K562 (cell line): ENCODE results near the gene TLE6. TPM values are rescaled to one million over a fixed set of nuclear protein-coding genes. Genes with fewer than 3 reads are reported as not detected.

Experiments used
- ATAC-seq: fragments of 200-7000 bp; cut with Tn5 transposase; 3 replicates; pipeline ENCODE4 v1.9.1; 2020; ENCODE audit warnings: moderate library complexity
- BruUV-seq: library from RNA; stranded (reverse); fragments of 400-500 nt; replicated peaks from 2 replicates; lab custom pipeline; 2021; lab: Mats Ljungman, UMichigan
- CTCF ChIA-PET: fragments of 300-600 bp; formaldehyde crosslinking; extraction: SDS; loops from one replicate; lab custom pipeline; 2021; ENCODE audit warnings: low intra/inter-chr PET ratio; lab: Yijun Ruan, JAX
- POLR2A ChIA-PET: fragments of 300-600, 350-650 bp; sonication (Branson Sonifier 250); formaldehyde crosslinking; extraction: SDS; loops from one replicate; lab custom pipeline; 2021; ENCODE audit warnings: antibody characterized with exemption, inconsistent platforms; lab: Yijun Ruan, JAX
- DNase-seq, 4 experiments: peaks; one replicate each; pipeline versions ENCODE4 v3.0.0 to v3.0.0-alpha.2; 2011 to 2018; ENCODE audit warnings: low spot score in 3 of 4, mixed read lengths in 3 of 4; ENCODE audit errors: extremely low read depth in 1 of 4
- FAIRE-seq: peaks from 2 replicates; lab custom pipeline; 2011; peaks lifted over from hg19 to GRCh38; lab: Jason Lieb, UNC
- H2AFZ ChIP-seq: 2 replicates; pipeline ENCODE4 v1.6.0; 2011; ENCODE audit warnings: low read depth, low read length, control low read depth, inconsistent platforms
- H3K27ac ChIP-seq: fragments of 200-600 bp; 3 replicates; pipeline ENCODE4 v1.8.0; 2011; ENCODE audit warnings: low read depth, mild to moderate bottlenecking, control low read depth, inconsistent platforms, low read length, moderate library complexity, mixed read lengths; ENCODE audit errors: extremely low read depth
- H3K27me3 ChIP-seq, 2 experiments: fragments of 300-600 bp in 1 of 2; 2 replicates in 1 of 2; 3 replicates in 1 of 2; pipeline versions ENCODE4 v1.6.0 to v1.8.0; 2011; ENCODE audit warnings: inconsistent platforms in 2 of 2, low read length in 2 of 2, mild to moderate bottlenecking in 1 of 2, mixed read lengths in 1 of 2, moderate library complexity in 1 of 2; ENCODE audit not compliant: control insufficient read depth in 2 of 2, insufficient read depth in 2 of 2
- H3K36me3 ChIP-seq: fragments of 300-600 bp; 3 replicates; pipeline ENCODE4 v1.8.0; 2011; ENCODE audit warnings: mild to moderate bottlenecking, low read length, inconsistent platforms; ENCODE audit not compliant: control insufficient read depth, insufficient read depth
- H3K4me1 ChIP-seq, 2 experiments: fragments of 200-600 bp in 1 of 2; replicated peaks in 1 of 2; 2 replicates in 1 of 2; 3 replicates in 1 of 2; pipeline versions ENCODE4 v1.5.1 to v1.8.0; 2011; ENCODE audit warnings: inconsistent platforms in 2 of 2, low read length in 2 of 2, mild to moderate bottlenecking in 1 of 2, mixed read lengths in 1 of 2, moderate library complexity in 1 of 2; ENCODE audit not compliant: control insufficient read depth in 2 of 2, insufficient read depth in 2 of 2
- H3K4me2 ChIP-seq: 2 replicates; pipeline ENCODE4 v1.6.1; 2011; ENCODE audit warnings: low read length, control low read depth, inconsistent platforms, mixed read lengths; ENCODE audit not compliant: insufficient read depth
- H3K4me3 ChIP-seq: fragments of 200-600 bp; sonication (generic), shearing (Covaris generic); 2 replicates; pipeline ENCODE4 v1.5.1; 2016; ENCODE audit warnings: control low read depth, inconsistent platforms
- H3K79me2 ChIP-seq: fragments of 200-600 bp; 3 replicates; pipeline ENCODE4 v1.8.0; 2011; ENCODE audit warnings: low read length, inconsistent platforms; ENCODE audit not compliant: control insufficient read depth, insufficient read depth
- H3K9ac ChIP-seq, 2 experiments: 2 replicates each; pipeline versions ENCODE4 v1.6.0 to v1.6.1; 2011; ENCODE audit warnings: low read depth in 2 of 2, low read length in 2 of 2, control low read depth in 1 of 2, inconsistent platforms in 1 of 2, mild to moderate bottlenecking in 1 of 2, mixed read lengths in 1 of 2; ENCODE audit not compliant: insufficient read depth in 1 of 2
- H3K9me1 ChIP-seq: one replicate; pipeline ENCODE4 v1.6.0; 2011; ENCODE audit warnings: inconsistent platforms, mild to moderate bottlenecking, low read length, moderate library complexity; ENCODE audit not compliant: control insufficient read depth, insufficient read depth
- H3K9me3 ChIP-seq: replicated peaks from 2 replicates; pipeline ENCODE4 v1.5.1; 2011; ENCODE audit warnings: low read depth, low read length, inconsistent platforms; ENCODE audit not compliant: control insufficient read depth, insufficient read depth
- H4K20me1 ChIP-seq: replicated peaks from 2 replicates; pipeline ENCODE4 v1.6.1; 2011; ENCODE audit warnings: low read length, inconsistent platforms, mixed read lengths; ENCODE audit not compliant: control insufficient read depth, insufficient read depth
- BCOR ChIP-seq: fragments of 450-650 bp; IDR thresholded peaks from 2 replicates; pipeline ENCODE4 v1.6.1; 2016
- BRD4 ChIP-seq: fragments of 200-600 bp; sonication (generic); IDR thresholded peaks from 2 replicates; pipeline ENCODE4 v1.6.1; 2017; ENCODE audit warnings: inconsistent platforms
- CC2D1A ChIP-seq: fragments of 450-650 bp; IDR thresholded peaks from 2 replicates; pipeline ENCODE4 v1.6.1; 2017; ENCODE audit warnings: mild to moderate bottlenecking
- CCAR2 ChIP-seq: fragments of 200-400 bp; formaldehyde crosslinking; IDR thresholded peaks from 2 replicates; pipeline ENCODE4 v1.6.1; 2017; ENCODE audit warnings: mild to moderate bottlenecking, low read depth, low read length
- GATAD2A ChIP-seq: fragments of 450-650 bp; IDR thresholded peaks from 2 replicates; pipeline ENCODE4 v1.6.1; 2017
- GTF2A2 ChIP-seq: IDR thresholded peaks from 2 replicates; pipeline ENCODE4 v1.6.1; 2016; ENCODE audit warnings: mild to moderate bottlenecking, missing genetic modification characterization, missing compliant biosample characterization
- GTF2E2 ChIP-seq: fragments of 200-800 bp; sonication (Bioruptor generic); IDR thresholded peaks from 2 replicates; pipeline ENCODE4 v1.6.1; 2016; ENCODE audit warnings: missing genetic modification characterization, missing compliant biosample characterization
- MBD2 ChIP-seq: sonication (generic); IDR thresholded peaks from 2 replicates; pipeline ENCODE4 v1.6.1; 2016; ENCODE audit warnings: low read depth, borderline replicate concordance
- PML ChIP-seq: IDR thresholded peaks from 2 replicates; pipeline ENCODE4 v1.6.1; 2012; ENCODE audit warnings: low read length, inconsistent platforms
- SMARCA5 ChIP-seq: fragments of 450-650 bp; IDR thresholded peaks from 2 replicates; pipeline ENCODE4 v1.6.1; 2016
- SMARCE1 ChIP-seq: fragments of 450-650 bp; IDR thresholded peaks from 2 replicates; pipeline ENCODE4 v1.7.1; 2016; ENCODE audit warnings: mild to moderate bottlenecking
- SP1 ChIP-seq: sonication (generic); formaldehyde crosslinking; IDR thresholded peaks from 2 replicates; pipeline ENCODE4 v1.8.1; 2022; ENCODE audit warnings: mild to moderate bottlenecking, missing genetic modification reagents
- SUPT5H ChIP-seq: fragments of 450-650 bp; IDR thresholded peaks from 2 replicates; pipeline ENCODE4 v1.6.1; 2016
- ZBTB1 ChIP-seq: sonication (generic); formaldehyde crosslinking; IDR thresholded peaks from 2 replicates; pipeline ENCODE4 v1.8.1; 2023; ENCODE audit warnings: missing genetic modification reagents, low read depth, mild to moderate bottlenecking, borderline replicate concordance
- ZNF121 ChIP-seq: sonication (generic); formaldehyde crosslinking; conservative IDR thresholded peaks from 2 replicates; pipeline ENCODE4 v1.8.0; 2022; ENCODE audit warnings: missing genetic modification reagents
- ZNF695 ChIP-seq: fragments of 450-650 bp; formaldehyde crosslinking; IDR thresholded peaks from 2 replicates; pipeline ENCODE4 v1.4.0; 2020; ENCODE audit warnings: mild to moderate bottlenecking, moderate library complexity
- WGBS: fragments of 100-300 bp; shearing (Covaris generic); methylation state at CpG from one replicate; pipeline ENCODE4 v1.1.6; 2016; ENCODE audit warnings: low coverage, mixed read lengths; ENCODE audit not compliant: insufficient coverage; ENCODE audit errors: missing lambda C conversion rate; 5-methylcytosine and 5-hydroxymethylcytosine counted together
- in situ Hi-C: fragments of 300-500 bp; cut with MboI; formaldehyde crosslinking; loops from 4 replicates; pipeline ENCODE4 v1.15.0; 2018; ENCODE audit warnings: inconsistent platforms, mixed read lengths
- intact Hi-C: fragments of 100-400 bp; cut with micrococcal nuclease; formaldehyde crosslinking; loops from 2 replicates; pipeline ENCODE4 v1.14.2; 2022
- polyA plus RNA-seq, 8 experiments: library from polyadenylated mRNA; depleted of rRNA in 4 of 8; stranded (reverse) in 5 of 8; unstranded in 3 of 8; fragments of >200 nt; fragmentation: Nextera tagmentation in 2 of 8; fragmentation: Illumina TruSeq in 1 of 8; extraction: Ambion mirVana in 2 of 8; extraction: Trizol in 1 of 8; gene quantifications; 2 replicates each; pipeline versions ENCODE4 v1.2.1 to v1.2.3, GENCODE V29; 2011 to 2014; ENCODE audit warnings: inconsistent platforms in 1 of 8, missing spikeins in 1 of 8
- total RNA-seq, 7 experiments: library from RNA; depleted of rRNA in 6 of 7; stranded (reverse); fragments of >200 nt in 6 of 7; fragmentation: Illumina TruSeq in 2 of 7; extraction: Trizol in 2 of 7; gene quantifications; 2 replicates each; pipeline versions ENCODE4 v1.2.1 to v1.2.3, GENCODE V29; 2011 to 2021; ENCODE audit warnings: low replicate concordance in 1 of 7
- TF ChIP-seq, protein P1 (sequence below): fragments of 200-800 bp; sonication (Bioruptor generic); IDR thresholded peaks from 2 replicates; pipeline ENCODE4 v1.6.1; 2017; ENCODE audit warnings: missing genetic modification characterization, missing compliant biosample characterization
- TF ChIP-seq, protein P2 (sequence below), 3 experiments: fragments of 200-800 bp in 1 of 3; sonication (Bioruptor generic) in 1 of 3; sonication (generic) in 1 of 3; formaldehyde crosslinking in 1 of 3; IDR thresholded peaks; 2 replicates each; pipeline versions ENCODE4 v1.6.1 to v1.8.0; 2016 to 2022; ENCODE audit warnings: mild to moderate bottlenecking in 2 of 3, missing compliant biosample characterization in 2 of 3, missing genetic modification characterization in 2 of 3, missing genetic modification reagents in 1 of 3
- TF ChIP-seq, protein P3 (sequence below): fragments of 450-650 bp; formaldehyde crosslinking; conservative IDR thresholded peaks from 2 replicates; pipeline ENCODE4 v1.4.0; 2022; ENCODE audit warnings: mild to moderate bottlenecking, missing genetic modification characterization

Gene TLE6
- total and polyA plus RNA-seq, 9 of the 15 experiments (the other 6 are each of a cell fraction or from before 2014, with no cell fraction given): 1.1 to 6.1 (median 2.5) TPM

DNA sequence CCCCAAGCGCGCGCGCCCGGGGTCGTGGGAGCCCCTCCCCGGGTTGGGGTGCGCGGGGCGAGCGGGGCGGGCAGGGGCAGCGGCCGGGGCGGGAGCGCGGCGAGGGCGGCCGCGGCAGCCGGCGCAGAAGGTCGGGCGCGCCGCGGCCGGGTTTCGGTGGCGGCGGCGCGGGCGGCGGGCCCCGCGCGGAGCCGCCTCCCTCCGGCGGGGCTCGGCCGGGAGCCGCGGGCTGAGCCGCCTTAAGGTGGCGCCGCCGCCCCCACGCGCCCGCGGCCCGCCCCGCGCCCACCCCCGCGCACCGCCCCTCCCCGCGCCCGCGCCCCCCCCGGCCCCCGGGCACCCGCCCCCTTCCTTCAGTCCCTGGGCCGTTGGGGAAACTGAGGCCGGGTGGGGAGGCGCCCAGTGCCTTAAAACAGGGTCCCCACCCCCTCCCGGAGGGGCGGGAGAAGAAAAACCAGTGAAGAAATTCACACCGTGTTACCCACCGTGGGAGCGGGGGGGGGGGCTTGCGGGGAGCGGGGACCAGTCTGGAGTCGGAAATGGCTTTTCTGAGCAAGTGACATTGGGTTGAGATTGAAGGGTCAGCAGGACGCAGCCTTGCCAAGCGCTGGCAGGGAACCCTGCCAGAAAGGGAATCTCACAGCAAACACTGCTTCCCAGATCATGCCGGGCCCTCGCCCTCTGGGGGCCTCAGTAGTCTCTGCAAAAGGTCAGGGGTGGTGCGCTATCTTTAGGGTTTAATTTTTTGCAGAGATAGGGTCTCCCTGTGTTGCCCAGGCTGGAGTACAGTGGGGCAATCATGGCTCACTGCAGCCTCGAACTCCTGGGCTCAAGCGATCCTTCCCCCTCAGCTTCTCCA, 51.9 kb downstream of the TLE6 start, which contains the start of gene TLE2 (continued):
- TF ChIP-seq ZNF695 (CRISPR knock-in tag) (no peak), ZNF121 (CRISPR knock-in tag) (peak; percentile 65; the same call in 1 of the 2 replicates), GTF2A2 (tag) (no peak), SMARCE1 (no peak)
- TF ChIP-seq, protein P1, sequence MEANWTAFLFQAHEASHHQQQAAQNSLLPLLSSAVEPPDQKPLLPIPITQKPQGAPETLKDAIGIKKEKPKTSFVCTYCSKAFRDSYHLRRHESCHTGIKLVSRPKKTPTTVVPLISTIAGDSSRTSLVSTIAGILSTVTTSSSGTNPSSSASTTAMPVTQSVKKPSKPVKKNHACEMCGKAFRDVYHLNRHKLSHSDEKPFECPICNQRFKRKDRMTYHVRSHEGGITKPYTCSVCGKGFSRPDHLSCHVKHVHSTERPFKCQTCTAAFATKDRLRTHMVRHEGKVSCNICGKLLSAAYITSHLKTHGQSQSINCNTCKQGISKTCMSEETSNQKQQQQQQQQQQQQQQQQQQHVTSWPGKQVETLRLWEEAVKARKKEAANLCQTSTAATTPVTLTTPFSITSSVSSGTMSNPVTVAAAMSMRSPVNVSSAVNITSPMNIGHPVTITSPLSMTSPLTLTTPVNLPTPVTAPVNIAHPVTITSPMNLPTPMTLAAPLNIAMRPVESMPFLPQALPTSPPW (CRISPR knock-in tag): peak; percentile 82
- TF ChIP-seq, protein P2, sequence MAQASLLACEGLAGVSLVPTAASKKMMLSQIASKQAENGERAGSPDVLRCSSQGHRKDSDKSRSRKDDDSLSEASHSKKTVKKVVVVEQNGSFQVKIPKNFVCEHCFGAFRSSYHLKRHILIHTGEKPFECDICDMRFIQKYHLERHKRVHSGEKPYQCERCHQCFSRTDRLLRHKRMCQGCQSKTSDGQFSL (CRISPR knock-in tag; IDR thresholded peaks at IDR 0.05): no peak; the same call in 1 of the 2 replicates
- TF ChIP-seq, protein P2 (tag; IDR thresholded peaks at IDR 0.05): peak in 1 of 2 experiments; percentile 81; a peak in 2 of 4 replicates

DNA sequence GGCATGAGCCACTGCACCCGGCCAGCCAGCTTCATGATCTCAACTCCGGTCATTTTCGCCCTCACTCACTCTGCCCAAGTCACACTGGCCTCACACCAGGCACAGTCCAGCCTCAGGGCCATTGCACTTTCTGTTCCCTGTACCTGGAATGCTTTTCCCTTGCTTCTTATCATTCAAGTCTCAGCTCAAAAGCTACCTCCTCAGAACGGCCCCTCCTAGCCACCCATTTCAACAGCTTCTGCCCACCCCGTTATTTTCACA, 54.2 kb downstream of the TLE6 start:
- peaks cover 18 to 38% of the 10 kb centered on the region in 2 experiments for H3K4me1 ChIP-seq
- CTCF ChIA-PET: no interaction called here
- no peak overlapping the region for H3K4me3 ChIP-seq
- intact Hi-C loops: no loop called here
- no peak overlapping the region; the same call in 1 of the 2 replicates for H2AFZ ChIP-seq
- DNase-seq: no peak
- BruUV-seq: no TSS peak
- no peak overlapping the region for H3K9ac ChIP-seq
- H3K9me3 ChIP-seq: no peaks in the 10 kb centered on the region
- H3K79me2 ChIP-seq: peaks cover 7% of the 10 kb centered on the region; the same call in 1 of the 3 replicates
- in situ Hi-C loops: no loop called here
- no peaks in the 10 kb centered on the region for H3K9me1 ChIP-seq
- H3K27me3 ChIP-seq: no peaks in the 10 kb centered on the region
- H3K36me3 ChIP-seq: no peaks in the 10 kb centered on the region
- no peak for ATAC-seq
- POLR2A ChIA-PET: interaction anchor here (0.8 to 1.0 kb wide), 3 partner anchors 14 to 39 kb away, joined by 3 to 6 read pairs (median 3); no protein-coding TSS in a partner anchor
- H3K4me2 ChIP-seq: no peak overlapping the region
- no peak overlapping the region for H3K27ac ChIP-seq
- no peak for FAIRE-seq
- 16% methylated on average over 5 of the region's 5 CpGs for WGBS
- no peaks in the 10 kb centered on the region for H4K20me1 ChIP-seq
- TF ChIP-seq CC2D1A (no peak), SUPT5H (no peak), BCOR (no peak; the same call in 1 of the 2 replicates), CCAR2 (no peak), PML (no peak), ZNF121 (CRISPR knock-in tag) (peak; percentile 8; the same call in 1 of the 2 replicates), BRD4 (no peak), GTF2E2 (tag) (no peak), GATAD2A (no peak), SMARCA5 (0 out of 2 replicates have a peak, but pooled peaks have one; percentile 39), MBD2 (no peak), SP1 (CRISPR knock-in tag) (no peak), ZBTB1 (CRISPR knock-in tag) (no peak)
- TF ChIP-seq, protein P3, sequence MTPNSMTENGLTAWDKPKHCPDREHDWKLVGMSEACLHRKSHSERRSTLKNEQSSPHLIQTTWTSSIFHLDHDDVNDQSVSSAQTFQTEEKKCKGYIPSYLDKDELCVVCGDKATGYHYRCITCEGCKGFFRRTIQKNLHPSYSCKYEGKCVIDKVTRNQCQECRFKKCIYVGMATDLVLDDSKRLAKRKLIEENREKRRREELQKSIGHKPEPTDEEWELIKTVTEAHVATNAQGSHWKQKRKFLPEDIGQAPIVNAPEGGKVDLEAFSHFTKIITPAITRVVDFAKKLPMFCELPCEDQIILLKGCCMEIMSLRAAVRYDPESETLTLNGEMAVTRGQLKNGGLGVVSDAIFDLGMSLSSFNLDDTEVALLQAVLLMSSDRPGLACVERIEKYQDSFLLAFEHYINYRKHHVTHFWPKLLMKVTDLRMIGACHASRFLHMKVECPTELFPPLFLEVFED (CRISPR knock-in tag): no peak
